Uterus (tissue), 2 donors: ENCODE results near the gene ELMO1.

Source experiments
- POLR2A ChIP-seq, 2 donors: fragments of 450-650 bp; IDR thresholded peaks; one replicate each; pipeline ENCODE4 v1.6.1; 2016; ENCODE audit warnings: antibody characterized with exemption in 2 of 2, mild to moderate bottlenecking in 1 of 2, moderate library complexity in 1 of 2
- TF ChIP-seq, protein P1 (sequence below), 4 experiments: fragments of 200-600 bp in 2 of 4; fragments of 450-650 bp in 2 of 4; sonication (generic) in 2 of 4; IDR thresholded peaks; one replicate each; pipeline ENCODE4 v1.5.1; 2016 to 2019; ENCODE audit warnings: antibody characterized with exemption in 4 of 4, mild to moderate bottlenecking in 2 of 4, moderate library complexity in 1 of 4

DNA sequence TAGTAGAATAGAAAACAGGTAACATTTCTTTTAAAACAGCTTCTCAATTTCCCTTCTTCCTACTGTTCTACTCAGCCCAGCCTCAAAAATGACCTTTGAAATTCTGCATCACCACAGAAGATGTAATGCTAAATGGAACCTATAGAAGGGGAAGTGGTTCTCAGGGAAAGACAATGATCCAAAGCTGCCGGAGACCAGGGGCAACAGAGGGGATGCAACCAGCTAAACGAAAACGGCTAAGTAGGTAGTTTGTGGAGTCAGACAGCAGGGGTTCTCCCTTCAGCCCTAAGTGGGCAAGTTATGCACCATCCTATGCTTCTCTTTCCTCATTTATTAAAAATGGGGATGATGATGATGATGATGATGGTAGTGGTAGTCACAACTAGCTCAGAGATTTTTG is 214.3 kb downstream of the ELMO1 start:
- TF ChIP-seq, protein P1, sequence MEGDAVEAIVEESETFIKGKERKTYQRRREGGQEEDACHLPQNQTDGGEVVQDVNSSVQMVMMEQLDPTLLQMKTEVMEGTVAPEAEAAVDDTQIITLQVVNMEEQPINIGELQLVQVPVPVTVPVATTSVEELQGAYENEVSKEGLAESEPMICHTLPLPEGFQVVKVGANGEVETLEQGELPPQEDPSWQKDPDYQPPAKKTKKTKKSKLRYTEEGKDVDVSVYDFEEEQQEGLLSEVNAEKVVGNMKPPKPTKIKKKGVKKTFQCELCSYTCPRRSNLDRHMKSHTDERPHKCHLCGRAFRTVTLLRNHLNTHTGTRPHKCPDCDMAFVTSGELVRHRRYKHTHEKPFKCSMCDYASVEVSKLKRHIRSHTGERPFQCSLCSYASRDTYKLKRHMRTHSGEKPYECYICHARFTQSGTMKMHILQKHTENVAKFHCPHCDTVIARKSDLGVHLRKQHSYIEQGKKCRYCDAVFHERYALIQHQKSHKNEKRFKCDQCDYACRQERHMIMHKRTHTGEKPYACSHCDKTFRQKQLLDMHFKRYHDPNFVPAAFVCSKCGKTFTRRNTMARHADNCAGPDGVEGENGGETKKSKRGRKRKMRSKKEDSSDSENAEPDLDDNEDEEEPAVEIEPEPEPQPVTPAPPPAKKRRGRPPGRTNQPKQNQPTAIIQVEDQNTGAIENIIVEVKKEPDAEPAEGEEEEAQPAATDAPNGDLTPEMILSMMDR (IDR thresholded peaks at IDR 0.05), result no peak
- TF ChIP-seq POLR2A (IDR thresholded peaks at IDR 0.05), result no peak
